Keratinocyte (primary cell): ENCODE results near the gene MARCHF9.

Source experiments
- CTCF ChIP-seq, 3 experiments: IDR thresholded peaks in 1 of 3; conservative IDR thresholded peaks in 1 of 3; optimal IDR thresholded peaks in 1 of 3; 2 replicates in 2 of 3; 3 replicates in 1 of 3; pipeline versions ENCODE3 to v1.5.1; 2011; ENCODE audit warnings: low read length in 3 of 3, mild to moderate bottlenecking in 3 of 3, moderate library complexity in 2 of 3, control low read depth in 1 of 3, inconsistent platforms in 1 of 3; ENCODE audit not compliant: insufficient read depth in 2 of 3; ENCODE audit errors: extremely low read depth in 1 of 3
- EZH2 ChIP-seq: IDR thresholded peaks from one replicate; pipeline ENCODE4 v1.6.1; 2012; ENCODE audit warnings: inconsistent platforms, mild to moderate bottlenecking, low read length, moderate library complexity

- no peak for TF ChIP-seq CTCF (optimal IDR thresholded peaks at IDR 0.05 in 1 of 3, IDR thresholded peaks at IDR 0.05 in 1 of 3, conservative IDR thresholded peaks at IDR 0.05 in 1 of 3; ENCODE audit: extremely low read depth in 1 of 3, insufficient read depth in 2 of 3, low read length in 3 of 3)
- no peak for TF ChIP-seq EZH2
Measured at GRCh38 chr12:57780284-57780897, 25.5 kb downstream of the MARCHF9 start.
